ENCODE data around the gene NPAS3.

NPAS3 gene

GRCh38 chr14:33631441-33631840 is 692.8 kb downstream of the NPAS3 start:
- Histone ChIP-seq H4K20me1 (no peaks in the 10 kb centered on the region), H3K9ac (no peak overlapping the region), H3K27ac (no peak overlapping the region), H3K4me1 (no peaks in the 10 kb centered on the region), H3K9me3 (replicated peaks in 1 of 11) (no peaks in the 10 kb centered on the region), H3K27me3 (no peaks in the 10 kb centered on the region), H3K36me3 (no peaks in the 10 kb centered on the region), H3K4me2 (no peak overlapping the region), H3K4me3 (no peak overlapping the region)
- TF ChIP-seq Cebpa-rat (IDR thresholded peaks at IDR 0.05), result no peak

GRCh38 chr14:33634631-33635030 is 696.0 kb downstream of the NPAS3 start:
- no peak overlapping the region for H3K27ac ChIP-seq
- H3K4me1 ChIP-seq, result no peaks in the 10 kb centered on the region
- no peak overlapping the region for H3K4me2 ChIP-seq
- no peaks in the 10 kb centered on the region for H4K20me1 ChIP-seq
- no peak overlapping the region for H3K9ac ChIP-seq
- no peak for TF ChIP-seq Cebpa-rat (IDR thresholded peaks at IDR 0.05)
- H3K4me3 ChIP-seq, result no peak overlapping the region
- H3K9me3 ChIP-seq (replicated peaks in 1 of 11), result no peaks in the 10 kb centered on the region
- no peaks in the 10 kb centered on the region for H3K36me3 ChIP-seq
- no peaks in the 10 kb centered on the region for H3K27me3 ChIP-seq

GRCh38 chr14:33636716-33637115 is 698.0 kb downstream of the NPAS3 start:
- no peak overlapping the region for H3K27ac ChIP-seq
- no peaks in the 10 kb centered on the region for H3K9me3 ChIP-seq (replicated peaks in 1 of 11)
- TF ChIP-seq Cebpa-rat (IDR thresholded peaks at IDR 0.05), result no peak
- H3K4me3 ChIP-seq, result no peak overlapping the region
- H4K20me1 ChIP-seq, result no peaks in the 10 kb centered on the region
- no peaks in the 10 kb centered on the region for H3K4me1 ChIP-seq
- H3K9ac ChIP-seq, result no peak overlapping the region
- H3K36me3 ChIP-seq, result no peaks in the 10 kb centered on the region
- no peaks in the 10 kb centered on the region for H3K27me3 ChIP-seq
- no peak overlapping the region for H3K4me2 ChIP-seq

- no peak for TF ChIP-seq Cebpa-rat (IDR thresholded peaks at IDR 0.05)
- no peaks in the 10 kb centered on the region for H3K36me3 ChIP-seq
- H3K27me3 ChIP-seq, result no peaks in the 10 kb centered on the region
- no peaks in the 10 kb centered on the region for H3K4me1 ChIP-seq
- H3K4me2 ChIP-seq, result no peak overlapping the region
- H3K4me3 ChIP-seq, result no peak overlapping the region
- H3K27ac ChIP-seq, result no peak overlapping the region
- H3K9me3 ChIP-seq (replicated peaks in 1 of 11), result no peaks in the 10 kb centered on the region
- H4K20me1 ChIP-seq, result no peaks in the 10 kb centered on the region
- no peak overlapping the region for H3K9ac ChIP-seq
Observed at GRCh38 chr14:33642080-33642479, 703.4 kb downstream of the NPAS3 start.

- H4K20me1 ChIP-seq, result no peaks in the 10 kb centered on the region
- no peak overlapping the region for H3K4me2 ChIP-seq
- H3K27ac ChIP-seq, result no peak overlapping the region
- no peak overlapping the region for H3K4me3 ChIP-seq
- no peak for TF ChIP-seq Cebpa-rat (IDR thresholded peaks at IDR 0.05)
- no peak overlapping the region for H3K9ac ChIP-seq
- no peaks in the 10 kb centered on the region for H3K4me1 ChIP-seq
- no peaks in the 10 kb centered on the region for H3K9me3 ChIP-seq (replicated peaks in 1 of 11)
- no peaks in the 10 kb centered on the region for H3K27me3 ChIP-seq
- H3K36me3 ChIP-seq, result no peaks in the 10 kb centered on the region
Observed at GRCh38 chr14:33642691-33643244, 704.1 kb downstream of the NPAS3 start.

- no peaks in the 10 kb centered on the region for H3K27me3 ChIP-seq
- no peaks in the 10 kb centered on the region for H4K20me1 ChIP-seq
- H3K36me3 ChIP-seq, result no peaks in the 10 kb centered on the region
- no peaks in the 10 kb centered on the region for H3K9me3 ChIP-seq (replicated peaks in 1 of 11)
- no peak overlapping the region for H3K9ac ChIP-seq
- H3K4me2 ChIP-seq, result no peak overlapping the region
- H3K27ac ChIP-seq, result no peak overlapping the region
- TF ChIP-seq Cebpa-rat (IDR thresholded peaks at IDR 0.05), result no peak
- H3K4me1 ChIP-seq, result no peaks in the 10 kb centered on the region
- no peak overlapping the region for H3K4me3 ChIP-seq
Observed at GRCh38 chr14:33643426-33644181, 704.9 kb downstream of the NPAS3 start.

GRCh38 chr14:33646692-33647260 is 708.1 kb downstream of the NPAS3 start:
- Histone ChIP-seq H3K4me3 (no peak overlapping the region), H4K20me1 (no peaks in the 10 kb centered on the region), H3K27me3 (no peaks in the 10 kb centered on the region), H3K9me3 (replicated peaks in 1 of 11) (no peaks in the 10 kb centered on the region), H3K4me2 (no peak overlapping the region), H3K4me1 (no peaks in the 10 kb centered on the region), H3K27ac (no peak overlapping the region), H3K36me3 (no peaks in the 10 kb centered on the region), H3K9ac (no peak overlapping the region)
- no peak for TF ChIP-seq Cebpa-rat (IDR thresholded peaks at IDR 0.05)

- Histone ChIP-seq H3K9me3 (replicated peaks in 1 of 11) (no peaks in the 10 kb centered on the region), H4K20me1 (no peaks in the 10 kb centered on the region), H3K36me3 (no peaks in the 10 kb centered on the region), H3K4me3 (no peak overlapping the region), H3K4me1 (no peaks in the 10 kb centered on the region), H3K9ac (no peak overlapping the region), H3K27me3 (no peaks in the 10 kb centered on the region), H3K4me2 (no peak overlapping the region), H3K27ac (no peak overlapping the region)
- TF ChIP-seq Cebpa-rat (IDR thresholded peaks at IDR 0.05), result no peak
Observed at GRCh38 chr14:33647385-33647786, 708.7 kb downstream of the NPAS3 start.

GRCh38 chr14:33650430-33650829 is 711.8 kb downstream of the NPAS3 start:
- Histone ChIP-seq H3K9ac (no peak overlapping the region), H3K36me3 (no peaks in the 10 kb centered on the region), H3K9me3 (replicated peaks in 1 of 11) (no peaks in the 10 kb centered on the region), H3K4me3 (no peak overlapping the region), H3K27ac (no peak overlapping the region), H4K20me1 (no peaks in the 10 kb centered on the region), H3K4me1 (no peaks in the 10 kb centered on the region), H3K4me2 (no peak overlapping the region), H3K27me3 (no peaks in the 10 kb centered on the region)
- no peak for TF ChIP-seq Cebpa-rat (IDR thresholded peaks at IDR 0.05)

All from BLaER1 treated with 17β-estradiol and CSF1 and Interleukin-3, amounts not matched to agents 10 nM and 100 nM (cell line).